ENCODE data around the gene SH2D1B.

DNA sequence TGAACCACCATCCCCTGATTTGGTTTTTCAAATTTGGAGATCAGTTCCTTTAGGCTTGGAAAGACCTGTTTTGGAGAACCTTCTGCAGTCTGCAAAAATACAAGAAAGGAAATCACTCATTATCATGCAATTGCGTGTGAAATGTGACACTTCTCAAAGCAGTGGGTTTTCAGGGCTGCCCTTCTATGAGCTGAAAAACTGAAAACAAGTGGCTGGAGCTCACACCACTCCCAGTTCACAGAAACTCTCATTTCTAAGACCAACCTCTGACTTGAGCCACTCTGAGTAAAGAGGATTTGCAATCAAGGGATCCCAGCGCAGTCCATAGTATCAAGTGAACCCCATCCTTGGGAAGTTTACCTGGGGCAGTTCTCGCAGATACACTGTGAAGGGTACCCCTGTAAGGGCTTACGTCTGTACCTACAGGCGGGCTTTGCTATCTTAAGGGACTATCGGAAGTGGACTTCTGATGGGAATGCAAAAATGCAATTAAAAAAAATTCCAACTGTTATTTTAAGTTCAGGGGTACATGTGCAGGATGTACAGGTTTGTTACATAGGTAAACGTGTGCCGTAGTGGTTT, 12.8 kb downstream of the SH2D1B start:
- TF ChIP-seq, protein P1, sequence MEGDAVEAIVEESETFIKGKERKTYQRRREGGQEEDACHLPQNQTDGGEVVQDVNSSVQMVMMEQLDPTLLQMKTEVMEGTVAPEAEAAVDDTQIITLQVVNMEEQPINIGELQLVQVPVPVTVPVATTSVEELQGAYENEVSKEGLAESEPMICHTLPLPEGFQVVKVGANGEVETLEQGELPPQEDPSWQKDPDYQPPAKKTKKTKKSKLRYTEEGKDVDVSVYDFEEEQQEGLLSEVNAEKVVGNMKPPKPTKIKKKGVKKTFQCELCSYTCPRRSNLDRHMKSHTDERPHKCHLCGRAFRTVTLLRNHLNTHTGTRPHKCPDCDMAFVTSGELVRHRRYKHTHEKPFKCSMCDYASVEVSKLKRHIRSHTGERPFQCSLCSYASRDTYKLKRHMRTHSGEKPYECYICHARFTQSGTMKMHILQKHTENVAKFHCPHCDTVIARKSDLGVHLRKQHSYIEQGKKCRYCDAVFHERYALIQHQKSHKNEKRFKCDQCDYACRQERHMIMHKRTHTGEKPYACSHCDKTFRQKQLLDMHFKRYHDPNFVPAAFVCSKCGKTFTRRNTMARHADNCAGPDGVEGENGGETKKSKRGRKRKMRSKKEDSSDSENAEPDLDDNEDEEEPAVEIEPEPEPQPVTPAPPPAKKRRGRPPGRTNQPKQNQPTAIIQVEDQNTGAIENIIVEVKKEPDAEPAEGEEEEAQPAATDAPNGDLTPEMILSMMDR (IDR thresholded peaks at IDR 0.05; ENCODE audit: insufficient read depth, low read length): no peak
- no peak for TF ChIP-seq POLR2AphosphoS5 (IDR thresholded peaks at IDR 0.05; ENCODE audit: low read depth)
- TF ChIP-seq REST (IDR thresholded peaks at IDR 0.05; ENCODE audit: insufficient replicate concordance, low read depth): no peak
